ENCODE measurements around the gene PDZRN4.
"Not testable (repeated sequence)": the region's sequence is repeated elsewhere in the genome, so short reads cannot be mapped to it uniquely, and the experiment has no call there.

The PDZRN4 gene

DNA sequence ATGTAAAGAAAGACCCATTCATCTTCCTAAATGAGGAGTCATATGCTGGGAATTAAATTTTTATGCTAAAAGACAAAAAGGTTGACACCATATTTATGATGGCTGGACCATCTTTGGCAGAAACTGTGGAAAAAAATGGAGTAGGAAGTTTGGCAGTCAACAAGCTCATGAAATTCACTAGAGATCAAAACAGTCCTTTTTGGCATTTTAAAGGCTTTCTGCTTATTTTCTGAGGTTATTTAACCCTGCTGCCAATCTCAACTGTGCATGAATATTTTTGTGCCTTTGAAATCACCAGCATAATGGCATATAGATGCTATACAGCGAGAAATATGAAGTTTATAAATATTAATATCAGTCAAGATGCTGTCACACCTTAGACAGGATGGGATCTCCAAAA, 399.5 kb downstream of the PDZRN4 start:
- DNase-seq, result no peak

DNA sequence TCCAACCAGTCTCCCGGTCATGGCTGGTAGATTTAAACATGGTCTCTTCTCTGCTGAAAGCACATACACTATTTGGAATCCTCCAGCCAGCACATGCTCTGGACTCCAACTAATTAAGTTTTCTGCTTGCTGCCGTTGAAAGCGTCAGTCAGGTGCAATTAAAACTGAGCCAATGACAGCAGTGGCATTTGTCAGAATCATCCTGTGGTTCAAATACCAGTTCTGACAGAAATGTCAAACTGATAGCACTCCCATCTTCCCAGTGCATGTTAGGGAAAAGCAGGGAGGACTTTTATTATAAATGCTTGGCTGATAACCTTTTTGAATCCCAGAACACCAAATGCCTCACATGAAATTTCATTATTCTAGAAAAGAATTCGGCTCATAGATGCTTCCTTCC, 401.8 kb downstream of the PDZRN4 start:
- no peak for DNase-seq

DNA sequence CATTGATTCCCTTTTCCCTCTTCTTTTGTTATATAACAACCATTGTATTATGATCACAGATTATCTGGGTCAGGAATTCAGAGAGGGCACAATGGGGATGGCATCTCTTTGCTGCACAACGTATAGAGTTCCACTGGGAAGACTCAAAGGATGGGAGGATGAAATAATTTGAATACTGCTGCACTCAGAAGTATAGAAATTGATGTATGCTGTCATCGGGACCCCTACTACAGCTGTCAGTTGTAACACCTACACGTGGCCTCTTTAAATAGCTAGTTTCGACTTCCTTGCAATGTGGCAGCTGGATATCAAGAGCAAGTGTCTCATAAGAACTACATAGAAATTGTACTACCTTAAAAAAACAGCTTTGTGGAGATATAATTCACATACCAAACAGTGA, 408.1 kb downstream of the PDZRN4 start:
- DNase-seq, result no peak

DNA sequence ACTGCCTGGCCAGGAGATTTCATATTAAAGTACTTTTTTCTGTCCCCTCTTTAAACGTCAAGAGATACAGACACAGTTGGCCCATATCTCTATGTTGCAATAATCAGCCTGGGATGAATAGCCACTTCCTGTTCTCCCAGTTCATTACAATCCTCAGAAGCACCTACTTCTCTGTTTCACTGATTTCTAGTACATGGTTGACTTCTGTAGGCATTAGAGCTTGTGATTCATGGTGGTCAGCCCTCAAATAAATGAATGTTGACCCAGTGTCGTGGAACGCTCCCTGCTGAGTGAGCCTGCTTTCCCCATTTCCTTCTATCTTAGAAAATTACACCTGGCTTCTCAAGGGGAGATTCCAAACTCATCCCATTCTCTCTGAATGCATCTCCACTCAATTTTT, 416.7 kb downstream of the PDZRN4 start:
- no peak for DNase-seq

DNA sequence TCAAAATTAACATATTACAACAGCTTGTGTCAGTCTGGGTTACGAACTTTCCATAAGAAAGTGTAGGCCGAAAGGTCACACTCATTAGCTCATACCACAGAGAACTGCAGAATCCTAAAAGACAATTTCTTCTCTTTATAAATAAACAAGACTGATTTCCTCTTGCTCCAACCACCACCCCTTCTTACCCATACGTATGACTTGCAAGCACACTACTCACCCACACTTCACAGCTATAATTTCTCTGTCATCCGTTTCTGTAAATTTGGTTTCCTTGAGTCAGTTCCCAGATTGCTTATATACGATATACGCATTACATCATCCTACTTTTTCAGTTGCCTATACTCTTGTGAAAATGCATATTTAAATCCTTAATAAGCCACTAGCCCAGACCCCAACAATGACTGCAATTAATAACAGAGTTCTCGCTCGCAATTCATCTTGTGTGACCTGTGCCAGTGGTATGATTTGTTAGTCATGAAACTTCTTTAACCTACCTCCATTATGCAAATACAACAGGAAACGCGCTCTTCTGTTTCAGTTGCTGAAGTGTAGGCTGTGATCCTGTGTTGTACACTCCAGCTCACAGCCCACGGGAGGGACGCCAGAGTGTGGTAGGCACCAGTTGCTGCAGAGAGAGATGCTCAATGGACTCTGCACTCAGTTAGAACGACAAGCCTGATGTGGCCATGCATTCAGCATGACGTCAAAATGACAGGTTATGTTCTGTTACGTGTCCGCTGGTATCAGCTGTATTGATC, 417.6 kb downstream of the PDZRN4 start:
- DNase-seq, result no peak

DNA sequence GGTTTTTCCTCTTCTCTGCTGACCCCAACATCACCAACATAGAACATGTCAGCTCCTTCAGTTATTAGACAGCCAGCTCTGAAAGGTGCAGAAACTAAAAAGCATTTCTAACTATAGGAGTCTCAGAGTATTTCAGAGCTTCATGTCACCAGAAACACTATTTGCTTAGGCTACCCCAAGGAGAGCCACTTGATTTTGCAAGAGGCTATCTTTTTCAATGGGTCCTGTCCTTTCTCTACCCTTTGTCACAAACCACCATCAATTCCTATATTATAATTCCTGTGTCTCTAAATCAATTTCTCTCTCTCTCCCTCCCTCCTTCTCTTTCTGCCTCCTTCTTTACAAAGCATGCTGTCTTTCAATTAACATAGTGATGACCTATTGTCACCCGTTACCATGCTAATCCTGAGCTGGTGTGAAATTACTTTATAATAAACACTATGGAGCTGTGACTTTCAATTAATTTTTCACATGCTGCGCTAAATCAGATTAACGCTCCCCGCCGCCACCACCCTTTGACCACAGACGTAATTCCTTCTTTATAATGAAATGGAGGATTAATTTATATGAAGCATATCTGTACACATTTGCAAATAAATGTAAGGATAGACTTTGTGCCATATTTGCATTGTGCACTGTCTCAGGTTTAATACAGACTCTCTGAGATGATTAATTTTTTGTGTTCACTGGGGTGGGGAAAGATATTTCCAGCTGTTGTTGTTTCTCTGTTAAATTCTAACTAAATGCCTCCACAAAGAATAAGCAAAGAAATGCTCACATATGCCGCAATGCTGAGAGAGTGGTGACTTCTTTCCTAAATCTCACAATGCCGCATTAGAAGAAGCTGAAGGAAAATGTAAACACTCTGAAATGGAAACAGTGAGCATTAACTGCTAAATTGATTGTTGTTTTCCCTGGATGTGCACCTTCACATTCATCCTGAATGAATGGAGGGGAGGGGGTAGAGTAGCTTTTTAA, 418.6 kb downstream of the PDZRN4 start:
- DNase-seq, result no peak

DNA sequence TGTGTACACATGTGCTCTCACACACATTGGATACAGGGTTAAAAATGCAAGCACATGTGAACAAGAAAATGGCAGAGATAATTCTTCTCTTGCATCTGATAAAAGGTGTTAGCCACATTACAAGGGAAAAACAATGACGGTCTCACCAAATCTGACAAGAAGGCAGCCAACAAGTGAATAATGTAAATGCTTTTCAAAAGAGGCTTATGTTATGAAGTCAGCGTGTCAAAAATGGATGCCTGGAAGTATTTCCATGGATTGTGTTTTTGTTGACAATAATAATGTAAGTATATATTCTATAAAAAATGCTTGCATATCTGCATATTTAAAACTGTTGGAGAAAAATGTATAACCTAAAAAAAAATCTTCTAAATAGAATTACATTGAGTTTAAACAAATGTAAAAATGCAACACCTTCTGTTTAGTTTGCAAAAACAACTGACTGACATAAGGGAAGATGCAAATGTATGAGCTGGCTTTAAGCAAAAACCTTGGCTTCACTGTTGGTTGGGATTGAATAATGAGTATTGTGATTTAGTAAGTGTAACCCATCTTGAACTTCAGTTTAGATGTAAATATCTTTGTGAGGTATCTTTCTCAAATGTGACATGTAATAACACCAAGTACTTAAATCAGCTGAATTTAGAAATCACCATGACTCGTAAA, 424.9 kb downstream of the PDZRN4 start:
- no peak for DNase-seq

DNA sequence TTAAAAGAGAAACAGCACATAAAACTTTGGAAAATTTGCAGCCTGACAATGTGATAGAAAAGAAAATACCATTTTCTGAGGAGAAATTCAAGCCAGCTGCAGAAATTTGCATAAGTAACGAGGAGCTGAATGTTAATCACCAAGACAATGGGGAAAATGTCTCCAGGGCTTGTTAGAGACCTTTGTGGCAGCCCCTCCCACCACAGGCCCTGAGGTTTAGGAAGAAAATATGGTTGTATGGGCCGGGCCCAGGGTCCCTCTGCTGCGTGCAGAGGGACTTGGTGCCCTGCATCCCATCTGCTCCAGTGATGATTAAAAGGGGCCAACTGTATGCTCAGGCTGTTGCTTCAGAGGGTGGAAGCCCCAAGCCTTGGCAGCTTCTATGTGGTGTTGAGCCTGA, 427.1 kb downstream of the PDZRN4 start:
- DNase-seq, result not testable (repeated sequence)

DNA sequence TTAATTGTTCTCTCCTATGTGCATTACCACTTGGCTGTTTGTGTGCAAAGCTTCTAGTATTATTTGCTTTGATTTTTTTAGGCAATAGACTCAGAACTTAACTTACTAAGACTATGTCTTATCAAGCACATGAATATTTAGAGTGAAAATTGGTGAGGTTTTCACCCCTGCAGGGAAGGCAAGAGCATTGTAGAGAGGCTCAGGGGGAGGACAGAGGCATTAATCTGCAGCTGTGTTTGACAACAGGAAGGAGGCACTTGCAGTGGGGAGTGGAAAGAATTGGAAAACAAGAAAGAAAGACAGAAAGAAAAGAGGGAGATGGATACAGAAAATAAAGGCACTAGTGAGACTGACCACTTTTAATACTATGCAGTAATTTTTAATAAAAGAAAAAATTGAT, 431.6 kb downstream of the PDZRN4 start:
- DNase-seq, result no peak

DNA sequence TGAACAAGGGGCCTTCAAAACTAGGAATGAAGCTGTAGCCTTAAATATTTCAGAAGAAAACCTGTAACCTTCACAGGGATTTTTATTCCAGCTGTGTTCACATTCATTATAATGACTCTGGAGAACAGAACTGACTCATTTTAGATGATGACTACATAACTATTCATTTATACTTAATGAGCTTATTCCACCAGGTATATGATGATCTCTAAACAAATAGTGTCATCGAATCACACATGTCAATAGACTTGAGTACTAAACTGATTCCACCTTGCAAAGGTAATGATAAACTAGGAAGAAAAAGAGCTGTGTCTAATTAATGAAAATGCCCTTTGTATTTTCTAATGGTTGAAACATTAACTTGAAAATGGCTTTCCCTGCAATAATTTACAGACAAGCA, 433.2 kb downstream of the PDZRN4 start:
- DNase-seq, result no peak

All from NCI-H2081 treated with DMSO at 0.1 percent for 48 hours (cell line).